ENCODE measurements around the gene TAPBPL.
"Not testable (repeated sequence)": the region's sequence is repeated elsewhere in the genome, so short reads cannot be mapped to it uniquely, and the experiment has no call there.

The TAPBPL gene

GRCh38 chr12:6470375-6471163, 18.7 kb downstream of the TAPBPL start, which contains the start of gene VAMP1:
Gene VAMP1 (minus strand): TSS chr12:6470677. CDS start chr12:6470531, 146 bp downstream.
- peaks cover 5% of the 10 kb centered on the region; the same call in 1 of the 2 replicates for H3K4me1 ChIP-seq
- peak; percentile 97 to 99 for DNase-seq (ENCODE audit: low spot score in 2 of 2)
- peaks cover 6% of the 10 kb centered on the region; the same call in 1 of the 2 replicates for H3K36me3 ChIP-seq (replicated peaks)
- in situ Hi-C loops (cut with MboI; ENCODE audit: low sequenced_read_pairs) = no loop called here
- peak within 1 kb of the TSS; percentile 76 for H3K4me3 ChIP-seq
- H3K27me3 ChIP-seq (ENCODE audit: low read depth) = no peaks in the 10 kb centered on the region
- no peaks in the 10 kb centered on the region for H3K9me3 ChIP-seq

GRCh38 chr12:6471989-6472360, 20.1 kb downstream of the TAPBPL start:
- DNase-seq (ENCODE audit: low spot score in 2 of 2) = no peak
- no peak overlapping the region for H3K4me3 ChIP-seq
- no peaks in the 10 kb centered on the region for H3K27me3 ChIP-seq (ENCODE audit: low read depth)
- H3K9me3 ChIP-seq = peaks cover 6% of the 10 kb centered on the region; the same call in 1 of the 2 replicates
- peaks cover 5% of the 10 kb centered on the region; the same call in 1 of the 2 replicates for H3K4me1 ChIP-seq
- in situ Hi-C loops (cut with MboI; ENCODE audit: low sequenced_read_pairs) = no loop called here
- H3K36me3 ChIP-seq (replicated peaks) = no peaks in the 10 kb centered on the region

- in situ Hi-C loops (cut with MboI; ENCODE audit: low sequenced_read_pairs) = no loop called here
- H3K27me3 ChIP-seq (ENCODE audit: low read depth) = no peaks in the 10 kb centered on the region
Measured at GRCh38 chr12:6472491-6472890, 20.6 kb downstream of the TAPBPL start.

GRCh38 chr12:6475233-6475975, 23.6 kb downstream of the TAPBPL start:
- in situ Hi-C loops (cut with MboI; ENCODE audit: low sequenced_read_pairs) = not testable (repeated sequence)

More at GRCh38 chr12:6472491-6472890, 20.6 kb downstream of the TAPBPL start:
- DNase-seq (ENCODE audit: low spot score in 2 of 2) = no peak
- Histone ChIP-seq H3K4me3 (no peak overlapping the region), H3K36me3 (replicated peaks) (no peaks in the 10 kb centered on the region), H3K9me3 (peaks cover 6% of the 10 kb centered on the region; the same call in 1 of the 2 replicates), H3K4me1 (peaks cover 5% of the 10 kb centered on the region; the same call in 1 of the 2 replicates)

GRCh38 chr12:6476489-6476888, 24.6 kb downstream of the TAPBPL start:
- H3K4me3 ChIP-seq = no peak overlapping the region
- H3K4me1 ChIP-seq = no peaks in the 10 kb centered on the region
- DNase-seq (ENCODE audit: low spot score in 2 of 2) = no peak
- in situ Hi-C loops (cut with MboI; ENCODE audit: low sequenced_read_pairs) = no loop called here
- H3K9me3 ChIP-seq = peaks cover 6% of the 10 kb centered on the region; the same call in 1 of the 2 replicates
- no peaks in the 10 kb centered on the region for H3K27me3 ChIP-seq (ENCODE audit: low read depth)
- H3K36me3 ChIP-seq (replicated peaks) = no peaks in the 10 kb centered on the region

More at GRCh38 chr12:6475233-6475975, 23.6 kb downstream of the TAPBPL start:
- H3K4me1 ChIP-seq; H3K4me3 ChIP-seq; H3K9me3 ChIP-seq; H3K36me3 ChIP-seq (replicated peaks); H3K27me3 ChIP-seq (ENCODE audit: low read depth); DNase-seq (ENCODE audit: low spot score in 2 of 2): not testable (repeated sequence)

- H3K4me3 ChIP-seq; H3K4me1 ChIP-seq; H3K27me3 ChIP-seq (ENCODE audit: low read depth); H3K9me3 ChIP-seq; H3K36me3 ChIP-seq (replicated peaks); DNase-seq (ENCODE audit: low spot score in 2 of 2); in situ Hi-C loops (cut with MboI; ENCODE audit: low sequenced_read_pairs): not testable (repeated sequence)
Measured at GRCh38 chr12:6477601-6478377, 25.9 kb downstream of the TAPBPL start.

GRCh38 chr12:6478416-6478815, 26.6 kb downstream of the TAPBPL start:
- H3K4me1 ChIP-seq = no peaks in the 10 kb centered on the region
- no peak overlapping the region for H3K4me3 ChIP-seq
- DNase-seq (ENCODE audit: low spot score in 2 of 2) = no peak
- no peaks in the 10 kb centered on the region for H3K36me3 ChIP-seq (replicated peaks)
- H3K9me3 ChIP-seq = peaks cover 6% of the 10 kb centered on the region; the same call in 1 of the 2 replicates
- in situ Hi-C loops (cut with MboI; ENCODE audit: low sequenced_read_pairs) = no loop called here
- H3K27me3 ChIP-seq (ENCODE audit: low read depth) = no peaks in the 10 kb centered on the region

- Histone ChIP-seq H3K4me1 (peaks cover 8% of the 10 kb centered on the region), H3K9me3 (no peaks in the 10 kb centered on the region), H3K27me3 (ENCODE audit: low read depth) (no peaks in the 10 kb centered on the region), H3K4me3 (no peak overlapping the region), H3K36me3 (replicated peaks) (peaks cover 9% of the 10 kb centered on the region)
- in situ Hi-C loops (cut with MboI; ENCODE audit: low sequenced_read_pairs) = no loop called here
- DNase-seq (ENCODE audit: low spot score in 2 of 2) = no peak
Measured at GRCh38 chr12:6488240-6488639, 36.4 kb downstream of the TAPBPL start.

- H3K27me3 ChIP-seq (ENCODE audit: low read depth) = no peaks in the 10 kb centered on the region
- no peak for DNase-seq (ENCODE audit: low spot score in 2 of 2)
- no peaks in the 10 kb centered on the region for H3K9me3 ChIP-seq
- peaks cover 8% of the 10 kb centered on the region for H3K4me1 ChIP-seq
- in situ Hi-C loops (cut with MboI; ENCODE audit: low sequenced_read_pairs) = no loop called here
- H3K36me3 ChIP-seq (replicated peaks) = peaks cover 9% of the 10 kb centered on the region
- H3K4me3 ChIP-seq = no peak overlapping the region
Measured at GRCh38 chr12:6489449-6489848, 37.6 kb downstream of the TAPBPL start.

GRCh38 chr12:6490673-6491072, 38.8 kb downstream of the TAPBPL start:
- H3K27me3 ChIP-seq (ENCODE audit: low read depth); DNase-seq (ENCODE audit: low spot score in 2 of 2); in situ Hi-C loops (cut with MboI; ENCODE audit: low sequenced_read_pairs); H3K4me3 ChIP-seq; H3K9me3 ChIP-seq: not testable (repeated sequence)
- H3K36me3 ChIP-seq (replicated peaks) = peaks cover 21% of the 10 kb centered on the region
- H3K4me1 ChIP-seq = peaks cover 15% of the 10 kb centered on the region

- Histone ChIP-seq H3K36me3 (replicated peaks) (peaks cover 40% of the 10 kb centered on the region), H3K9me3 (no peaks in the 10 kb centered on the region), H3K4me3 (peak within 1 kb of the TSS; percentile 81), H3K27me3 (ENCODE audit: low read depth) (no peaks in the 10 kb centered on the region), H3K4me1 (peaks cover 21% of the 10 kb centered on the region)
- peak; percentile 92 to 99 for DNase-seq (ENCODE audit: low spot score in 2 of 2)
- in situ Hi-C loops (cut with MboI; ENCODE audit: low sequenced_read_pairs) = no loop called here
Measured at GRCh38 chr12:6492838-6493496, 41.1 kb downstream of the TAPBPL start, which contains the start of gene MRPL51. Gene MRPL51 (minus strand): TSS chr12:6493262. CDS start chr12:6493136, 126 bp downstream.

- H3K27me3 ChIP-seq (ENCODE audit: low read depth) = no peaks in the 10 kb centered on the region
- peak within 1 kb of the TSS; percentile 81 for H3K4me3 ChIP-seq
- peaks cover 47% of the 10 kb centered on the region for H3K36me3 ChIP-seq (replicated peaks)
- in situ Hi-C loops (cut with MboI; ENCODE audit: low sequenced_read_pairs) = no loop called here
- peak; percentile 97 for DNase-seq (ENCODE audit: low spot score in 2 of 2)
- no peaks in the 10 kb centered on the region for H3K9me3 ChIP-seq
- H3K4me1 ChIP-seq = peaks cover 21% of the 10 kb centered on the region
Measured at GRCh38 chr12:6493497-6494257, 41.8 kb downstream of the TAPBPL start, which contains the start of gene NCAPD2. Gene NCAPD2 (plus strand): TSS chr12:6494102. CDS start chr12:6495099, 997 bp downstream.

Data from HAP-1 (cell line).